CD4-positive, alpha-beta T cell treated with Interleukin-6 at 100 ng/mL for 8 hours (primary cell): Measurements from ENCODE around the gene PCNX4.

ENCODE experiments used
- DNase-seq: peaks from one replicate; pipeline ENCODE4 v3.0.0-alpha.2; 2020; ENCODE audit warnings: mixed read lengths, low spot score

PCNX4 gene

GRCh38 chr14:60206249-60206670 lies 114.5 kb downstream of the PCNX4 start:
- DNase-seq = no peak

GRCh38 chr14:60206837-60207533 lies 115.3 kb downstream of the PCNX4 start:
- no peak for DNase-seq

- no peak for DNase-seq
Measured at GRCh38 chr14:60210703-60211102, 119.0 kb downstream of the PCNX4 start.

GRCh38 chr14:60211153-60211552 lies 119.4 kb downstream of the PCNX4 start:
- no peak for DNase-seq

GRCh38 chr14:60212503-60213371 lies 121.0 kb downstream of the PCNX4 start:
- no peak for DNase-seq

GRCh38 chr14:60214003-60214402 lies 122.3 kb downstream of the PCNX4 start:
- DNase-seq = no peak

GRCh38 chr14:60214415-60215126 lies 122.8 kb downstream of the PCNX4 start:
- DNase-seq = no peak

GRCh38 chr14:60215127-60215444 lies 123.4 kb downstream of the PCNX4 start:
- DNase-seq = no peak

GRCh38 chr14:60215520-60216420 lies 124.0 kb downstream of the PCNX4 start:
- DNase-seq = no peak

GRCh38 chr14:60217713-60218112 lies 126.0 kb downstream of the PCNX4 start:
- no peak for DNase-seq
